GM12878 (cell line): ENCODE measurements around the gene PSMA8. TPM values are rescaled to one million over a fixed set of nuclear protein-coding genes. Genes with fewer than 3 reads are reported as not detected.
"Not testable (repeated sequence)": the region's sequence is repeated elsewhere in the genome, so short reads cannot be mapped to it uniquely, and the experiment has no call there.

Experiments
- ATAC-seq: fragments of 200-7000 bp; cut with Tn5 transposase; 3 replicates; pipeline ENCODE4 v1.9.1; 2020; ENCODE audit warnings: mild to moderate bottlenecking, moderate library complexity
- BruUV-seq: library from RNA; stranded (reverse); fragments of 400-500 nt; replicated peaks from 2 replicates; lab custom pipeline; 2021; lab: Mats Ljungman, UMichigan
- CTCF ChIA-PET: fragments of 300-600 bp; sonication (Branson Sonifier 250); formaldehyde crosslinking; extraction: SDS; loops from one replicate; lab custom pipeline; 2021; ENCODE audit warnings: inconsistent platforms; lab: Yijun Ruan, JAX
- POLR2A ChIA-PET: fragments of 350-600 bp; formaldehyde crosslinking; extraction: SDS; loops from one replicate; lab custom pipeline; 2021; ENCODE audit warnings: inconsistent platforms; lab: Charles Lee
- RAD21 ChIA-PET: fragments of 300-600 bp; sonication (Branson Sonifier 250); formaldehyde crosslinking; loops from one replicate; lab custom pipeline; 2023; ENCODE audit warnings: antibody characterized with exemption; ENCODE audit not compliant: unreplicated experiment; lab: Charles Lee
- SMC1A ChIA-PET: fragments of 300-600 bp; sonication (Branson Sonifier 250); formaldehyde crosslinking; loops from one replicate; lab custom pipeline; 2023; ENCODE audit not compliant: unreplicated experiment, uncharacterized antibody; lab: Charles Lee
- DNase-seq: peaks from one replicate; pipeline ENCODE4 v3.0.0-alpha.2; 2011; ENCODE audit warnings: low read depth, low spot score
- FAIRE-seq: peaks from 3 replicates; lab custom pipeline; 2011; peaks lifted over from hg19 to GRCh38; lab: Jason Lieb, UNC
- H2AFZ ChIP-seq: 2 replicates; pipeline ENCODE4 v1.6.0; 2011; ENCODE audit warnings: low read depth, low read length, control low read depth; ENCODE audit not compliant: control insufficient read depth
- H3K27ac ChIP-seq: 2 replicates; pipeline ENCODE4 v1.5.1; 2011; ENCODE audit warnings: control low read depth; ENCODE audit not compliant: control insufficient read depth, insufficient read depth
- H3K27me3 ChIP-seq, 2 experiments: replicated peaks in 1 of 2; 2 replicates each; pipeline versions ENCODE4 v1.6.0 to v1.6.1; 2011; ENCODE audit warnings: low read length in 1 of 2; ENCODE audit not compliant: control insufficient read depth in 2 of 2, insufficient read depth in 2 of 2
- H3K36me3 ChIP-seq, 2 experiments: 2 replicates each; pipeline ENCODE4 v1.5.1; 2011; ENCODE audit warnings: low read length in 1 of 2; ENCODE audit not compliant: control insufficient read depth in 2 of 2, insufficient read depth in 2 of 2
- H3K4me1 ChIP-seq: 2 replicates; pipeline ENCODE4 v1.6.1; 2011; ENCODE audit warnings: mild to moderate bottlenecking, low read length, moderate library complexity, mixed read lengths; ENCODE audit not compliant: control insufficient read depth, insufficient read depth
- H3K4me2 ChIP-seq: 2 replicates; pipeline ENCODE4 v1.6.0; 2011; ENCODE audit warnings: control low read depth; ENCODE audit not compliant: control insufficient read depth, insufficient read depth
- H3K4me3 ChIP-seq: fragments of 200-600 bp; sonication (generic); 2 replicates; pipeline ENCODE4 v1.5.1; 2016
- H3K79me2 ChIP-seq: 2 replicates; pipeline ENCODE4 v1.6.0; 2011; ENCODE audit warnings: low read length; ENCODE audit not compliant: control insufficient read depth, insufficient read depth
- H3K9ac ChIP-seq: 2 replicates; pipeline ENCODE4 v1.8.0; 2011; ENCODE audit warnings: low read length, control low read depth, mixed read lengths; ENCODE audit not compliant: control insufficient read depth, insufficient read depth
- H3K9me3 ChIP-seq: replicated peaks from 3 replicates; pipeline ENCODE4 v1.5.1; 2011; ENCODE audit warnings: mild to moderate bottlenecking, low read length; ENCODE audit not compliant: control insufficient read depth, insufficient read depth
- H4K20me1 ChIP-seq: 2 replicates; pipeline ENCODE4 v1.6.0; 2011; ENCODE audit not compliant: control insufficient read depth, insufficient read depth
- DPF2 ChIP-seq: fragments of 450-650 bp; IDR thresholded peaks from 2 replicates; pipeline ENCODE4 v1.6.1; 2017; ENCODE audit warnings: mild to moderate bottlenecking
- ESRRA ChIP-seq: IDR thresholded peaks from 2 replicates; pipeline ENCODE4 v1.6.1; 2012; ENCODE audit warnings: mild to moderate bottlenecking, low read length, improper control_type of control experiment
- GATAD2B ChIP-seq: fragments of 450-650 bp; conservative IDR thresholded peaks from 2 replicates; pipeline ENCODE4 v1.6.1; 2017; ENCODE audit warnings: low read depth, mild to moderate bottlenecking, moderate library complexity
- IRF4 ChIP-seq: IDR thresholded peaks from 2 replicates; pipeline ENCODE4 v1.6.1; 2011; ENCODE audit warnings: low read depth, low read length
- TARDBP ChIP-seq: IDR thresholded peaks from 2 replicates; pipeline ENCODE4 v1.6.1; 2016; ENCODE audit warnings: borderline replicate concordance
- WGBS: methylation state at CpG from one replicate; pipeline ENCODE4 v1.1.6; 2016; ENCODE audit warnings: low lambda C conversion rate; ENCODE audit not compliant: insufficient replicate concordance, insufficient coverage; ENCODE audit errors: missing lambda C conversion rate; 5-methylcytosine and 5-hydroxymethylcytosine counted together
- in situ Hi-C: fragments of 300-500 bp; cut with MboI; formaldehyde crosslinking; loops from 9 replicates; pipeline ENCODE4 v1.14.3; 2018; ENCODE audit warnings: mixed read lengths
- intact Hi-C: fragments of 100-400 bp; cut with micrococcal nuclease; formaldehyde crosslinking; loops from one replicate; pipeline ENCODE4 v1.14.2; 2022; ENCODE audit not compliant: unreplicated experiment
- polyA plus RNA-seq, 11 experiments: library from polyadenylated mRNA; depleted of rRNA in 4 of 11; unstranded in 6 of 11; stranded (reverse) in 5 of 11; fragments of >200 nt; fragmentation: Nextera tagmentation in 4 of 11; fragmentation: Illumina TruSeq in 1 of 11; extraction: Ambion mirVana in 4 of 11; extraction: Trizol in 1 of 11; gene quantifications; 1 replicate in 1 of 11; 2 replicates in 10 of 11; pipeline versions ENCODE4 v1.2.1 to v1.2.3, GENCODE V29; 2011 to 2016; ENCODE audit warnings: inconsistent platforms in 2 of 11, missing spikeins in 2 of 11, low read depth in 1 of 11
- total RNA-seq, 4 experiments: library from RNA; depleted of rRNA in 3 of 4; stranded (reverse); fragments of >200 nt in 3 of 4; fragmentation: Illumina TruSeq in 1 of 4; extraction: Trizol in 1 of 4; gene quantifications; 2 replicates each; pipeline versions ENCODE4 v1.2.1 to v1.2.3, GENCODE V29; 2013 to 2021
- TF ChIP-seq, protein P1 (sequence below), 3 experiments: IDR thresholded peaks in 2 of 3; conservative IDR thresholded peaks in 1 of 3; 2 replicates each; pipeline ENCODE4 v1.5.1; 2011; ENCODE audit warnings: low read depth in 3 of 3, low read length in 3 of 3, mild to moderate bottlenecking in 3 of 3, control low read depth in 2 of 3, moderate library complexity in 2 of 3, inconsistent platforms in 1 of 3, mixed read lengths in 1 of 3; ENCODE audit not compliant: control insufficient read depth in 2 of 3, insufficient read depth in 1 of 3; ENCODE audit errors: extremely low read depth in 1 of 3

Gene PSMA8
- total and polyA plus RNA-seq, 10 of the 15 experiments (the other 5 are each of a cell fraction or from before 2014, with no cell fraction given): 0.07 to 0.15 (median 0.09) TPM; not detected in 6

- no peaks in the 10 kb centered on the region for H3K79me2 ChIP-seq
- BruUV-seq: no TSS peak
- ChIA-PET RAD21 (no interaction called here), CTCF (interaction anchor here (0.6 kb wide), 1 partner anchor 479 kb away, joined by 3 read pairs; no protein-coding TSS in a partner anchor), POLR2A (no interaction called here), SMC1A (interaction anchor here (0.7 to 1.0 kb wide), 2 partner anchors 10 kb away, joined by 3 read pairs; no protein-coding TSS in a partner anchor)
- intact Hi-C loops: no loop called here
- no peak for TF ChIP-seq IRF4
- TF ChIP-seq ESRRA: no peak
- TF ChIP-seq, protein P1, sequence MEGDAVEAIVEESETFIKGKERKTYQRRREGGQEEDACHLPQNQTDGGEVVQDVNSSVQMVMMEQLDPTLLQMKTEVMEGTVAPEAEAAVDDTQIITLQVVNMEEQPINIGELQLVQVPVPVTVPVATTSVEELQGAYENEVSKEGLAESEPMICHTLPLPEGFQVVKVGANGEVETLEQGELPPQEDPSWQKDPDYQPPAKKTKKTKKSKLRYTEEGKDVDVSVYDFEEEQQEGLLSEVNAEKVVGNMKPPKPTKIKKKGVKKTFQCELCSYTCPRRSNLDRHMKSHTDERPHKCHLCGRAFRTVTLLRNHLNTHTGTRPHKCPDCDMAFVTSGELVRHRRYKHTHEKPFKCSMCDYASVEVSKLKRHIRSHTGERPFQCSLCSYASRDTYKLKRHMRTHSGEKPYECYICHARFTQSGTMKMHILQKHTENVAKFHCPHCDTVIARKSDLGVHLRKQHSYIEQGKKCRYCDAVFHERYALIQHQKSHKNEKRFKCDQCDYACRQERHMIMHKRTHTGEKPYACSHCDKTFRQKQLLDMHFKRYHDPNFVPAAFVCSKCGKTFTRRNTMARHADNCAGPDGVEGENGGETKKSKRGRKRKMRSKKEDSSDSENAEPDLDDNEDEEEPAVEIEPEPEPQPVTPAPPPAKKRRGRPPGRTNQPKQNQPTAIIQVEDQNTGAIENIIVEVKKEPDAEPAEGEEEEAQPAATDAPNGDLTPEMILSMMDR (IDR thresholded peaks at IDR 0.05 in 2 of 3, conservative IDR thresholded peaks at IDR 0.05 in 1 of 3; ENCODE audit: control insufficient read depth in 2 of 3, extremely low read depth in 1 of 3, insufficient read depth in 1 of 3, low read depth in 3 of 3, low read length in 3 of 3): no peak
- TF ChIP-seq DPF2: no peak
- no peak for TF ChIP-seq GATAD2B
- no peak for TF ChIP-seq TARDBP
- no peak overlapping the region for H3K9ac ChIP-seq
- no peak for ATAC-seq
- 100% methylated on average over 3 of the region's 3 CpGs for WGBS
- H3K4me2 ChIP-seq: no peak overlapping the region
- DNase-seq: no peak
- H3K27ac ChIP-seq: no peak overlapping the region
- no peak overlapping the region for H2AFZ ChIP-seq
- no peaks in the 10 kb centered on the region for H3K9me3 ChIP-seq
- no peak overlapping the region for H3K4me3 ChIP-seq
- peaks cover 5% of the 10 kb centered on the region for H3K4me1 ChIP-seq
- in situ Hi-C loops: no loop called here
- no peak for FAIRE-seq
- no peaks in the 10 kb centered on the region for H4K20me1 ChIP-seq
- no peaks in the 10 kb centered on the region for H3K36me3 ChIP-seq
- H3K27me3 ChIP-seq: no peaks in the 10 kb centered on the region
Measured at GRCh38 chr18:26196605-26197004, 62.9 kb downstream of the PSMA8 start.

DNA sequence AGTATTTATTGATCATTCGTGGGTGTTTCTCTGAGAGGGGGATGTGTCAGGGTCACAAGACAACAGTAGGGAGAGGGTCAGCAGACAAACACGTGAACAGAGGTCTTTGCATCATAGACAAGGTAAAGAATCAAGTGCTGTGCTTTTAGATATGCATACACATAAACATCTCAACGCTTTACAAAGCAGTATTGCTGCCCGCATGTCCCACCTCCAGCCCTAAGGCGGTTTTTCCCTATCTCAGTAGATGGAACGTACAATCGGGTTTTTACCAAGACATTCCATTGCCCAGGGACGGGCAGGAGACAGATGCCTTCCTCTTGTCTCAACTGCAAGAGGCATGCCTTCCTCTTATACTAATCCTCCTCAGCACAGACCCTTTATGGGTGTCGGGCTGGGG, 68.3 kb downstream of the PSMA8 start:
- SMC1A ChIA-PET, H2AFZ ChIP-seq, H4K20me1 ChIP-seq, in situ Hi-C loops, DNase-seq, ATAC-seq, H3K27ac ChIP-seq, H3K9ac ChIP-seq, FAIRE-seq, CTCF ChIA-PET, H3K4me3 ChIP-seq, BruUV-seq, H3K9me3 ChIP-seq, RAD21 ChIA-PET, H3K36me3 ChIP-seq, H3K4me2 ChIP-seq, POLR2A ChIA-PET, H3K79me2 ChIP-seq, intact Hi-C loops, H3K27me3 ChIP-seq, H3K4me1 ChIP-seq: not testable (repeated sequence)
- WGBS: 81% methylated on average over 8 of the region's 9 CpGs
